ENCODE measurements around the gene SMIM38. TPM values are rescaled to one million over a fixed set of nuclear protein-coding genes. Genes with fewer than 3 reads are reported as not detected.

SMIM38 gene
- total RNA-seq, result 0.09 and 0.11 TPM in 2 replicates

GRCh38 chr11:69155302-69156234 lies at the start of gene SMIM38:
SMIM38 (plus strand) TSS chr11:69155935; CDS start chr11:69157847, 1,912 bp downstream.

Other genes starting within 250 kb of the SMIM38 start
- not detected in 2 replicates for gene MRGPRD, start 174.9 kb upstream of the SMIM38 start, total RNA-seq
- gene MRGPRF, start 142.7 kb upstream of the SMIM38 start, total RNA-seq, result not detected in 2 replicates
- gene TPCN2, start 107.0 kb upstream of the SMIM38 start, total RNA-seq, result 10.2 and 12.0 TPM in 2 replicates
- gene MYEOV, start 138.2 kb downstream of the SMIM38 start, total RNA-seq, result 0.11 TPM in 1 of 2 replicates, not detected in the other